HepG2 (cell line): ENCODE data around the gene EDNRB.

Experiments
- ATF4 ChIP-seq, 2 experiments: fragments of 450-650 bp in 1 of 2; sonication (generic) in 1 of 2; formaldehyde crosslinking; IDR thresholded peaks; 2 replicates each; pipeline versions ENCODE4 v1.5.0 to v1.8.0; 2020 to 2022; ENCODE audit warnings: mild to moderate bottlenecking in 1 of 2, missing genetic modification reagents in 1 of 2
- BCL6 ChIP-seq: IDR thresholded peaks from 2 replicates; pipeline ENCODE4 v1.6.1; 2016; ENCODE audit warnings: missing genetic modification reagents, missing compliant biosample characterization
- CTCF ChIP-seq: sonication (generic); formaldehyde crosslinking; IDR thresholded peaks from 2 replicates; pipeline ENCODE4 v1.5.0; 2020; ENCODE audit warnings: mild to moderate bottlenecking, missing genetic modification reagents, moderate library complexity
- EZH2 ChIP-seq: conservative IDR thresholded peaks from 2 replicates; pipeline ENCODE4 v1.6.1; 2012; ENCODE audit warnings: mild to moderate bottlenecking, low read depth, low read length, moderate library complexity
- HDAC6 ChIP-seq: fragments of 200-600 bp; sonication (generic); IDR thresholded peaks from 2 replicates; pipeline ENCODE4 v1.7.0; 2017; ENCODE audit warnings: mild to moderate bottlenecking, antibody characterized with exemption, low read length, low read depth
- SMARCE1 ChIP-seq: fragments of 450-650 bp; IDR thresholded peaks from 2 replicates; pipeline ENCODE4 v1.6.1; 2017; ENCODE audit warnings: borderline replicate concordance
- YEATS2 ChIP-seq: sonication (generic); formaldehyde crosslinking; IDR thresholded peaks from 2 replicates; pipeline ENCODE4 v1.4.0; 2020; ENCODE audit warnings: missing genetic modification reagents, borderline replicate concordance
- ZNF30 ChIP-seq: sonication (generic); formaldehyde crosslinking; IDR thresholded peaks from 2 replicates; pipeline ENCODE4 v1.5.0; 2020; ENCODE audit warnings: mild to moderate bottlenecking, missing genetic modification reagents
- ZNF337 ChIP-seq: sonication (generic); formaldehyde crosslinking; IDR thresholded peaks from 2 replicates; pipeline ENCODE4 v1.5.1; 2020; ENCODE audit warnings: missing genetic modification reagents, low read depth, mild to moderate bottlenecking, borderline replicate concordance
- ZNF570 ChIP-seq: sonication (generic); formaldehyde crosslinking; IDR thresholded peaks from 2 replicates; pipeline ENCODE4 v1.4.0; 2020; ENCODE audit warnings: mild to moderate bottlenecking, missing genetic modification reagents, borderline replicate concordance

GRCh38 chr13:77846173-77846572 lies 72.5 kb downstream of the EDNRB start:
- no peak for TF ChIP-seq CTCF (CRISPR knock-in tag)
- TF ChIP-seq ATF4 (CRISPR knock-in tag; IDR thresholded peaks at IDR 0.05) = no peak
- TF ChIP-seq ZNF337 (CRISPR knock-in tag) = no peak
- no peak for TF ChIP-seq SMARCE1
- TF ChIP-seq YEATS2 = no peak
- no peak for TF ChIP-seq EZH2
- TF ChIP-seq ZNF570 (CRISPR knock-in tag) = no peak
- no peak for TF ChIP-seq BCL6 (CRISPR knock-in tag)
- TF ChIP-seq HDAC6 = no peak
- TF ChIP-seq ZNF30 = no peak
